Muscle layer of duodenum (tissue), 2 donors: ENCODE results near the gene TMEM82.
A peak's percentile ranks its signal among the peaks of the same experiment; 100 is the strongest.

ENCODE experiments used
- H3K27ac ChIP-seq: one replicate; pipeline ENCODE4 v1.7.0; 2013; ENCODE audit warnings: mild to moderate bottlenecking, low read length
- H3K27me3 ChIP-seq: one replicate; pipeline ENCODE4 v1.7.0; 2013; ENCODE audit warnings: low read depth, mild to moderate bottlenecking, control low read depth, low read length
- H3K36me3 ChIP-seq, 2 donors: one replicate each; pipeline ENCODE4 v1.7.0; 2013; ENCODE audit warnings: low read length in 2 of 2, control low read depth in 1 of 2, mild to moderate bottlenecking in 1 of 2; ENCODE audit not compliant: insufficient read depth in 2 of 2, control insufficient read depth in 1 of 2
- H3K4me1 ChIP-seq, 2 donors: one replicate each; pipeline ENCODE4 v1.7.0; 2013; ENCODE audit warnings: low read length in 2 of 2, mild to moderate bottlenecking in 2 of 2, control low read depth in 1 of 2, moderate library complexity in 1 of 2; ENCODE audit not compliant: insufficient read depth in 2 of 2, control insufficient read depth in 1 of 2
- H3K4me3 ChIP-seq, 2 donors: one replicate each; pipeline ENCODE4 v1.7.0; 2013; ENCODE audit warnings: low read length in 2 of 2, low read depth in 1 of 2, mild to moderate bottlenecking in 1 of 2
- H3K9me3 ChIP-seq, 2 donors: one replicate each; pipeline ENCODE4 v1.7.0; 2013; ENCODE audit warnings: low read length in 2 of 2, control low read depth in 1 of 2, mild to moderate bottlenecking in 1 of 2; ENCODE audit not compliant: control insufficient read depth in 1 of 2
- donor health status: healthy.

Gene TMEM82

GRCh38 chr1:15737324-15738319, 4.7 kb upstream of the TMEM82 start:
- Histone ChIP-seq H3K36me3 (peaks cover under 1 to 26% of the 10 kb centered on the region in 2 donors), H3K9me3 (no peaks in the 10 kb centered on the region), H3K27ac (no peak overlapping the region), H3K27me3 (no peaks in the 10 kb centered on the region), H3K4me3 (no peak overlapping the region), H3K4me1 (peaks cover 0 to 17% of the 10 kb centered on the region in 2 donors)

- no peaks in the 10 kb centered on the region for H3K27me3 ChIP-seq
- no peak overlapping the region for H3K4me3 ChIP-seq
- H3K9me3 ChIP-seq = no peaks in the 10 kb centered on the region
- H3K36me3 ChIP-seq = peaks cover 0 to 16% of the 10 kb centered on the region in 2 donors
- H3K27ac ChIP-seq = no peak overlapping the region
- H3K4me1 ChIP-seq = peaks cover 0 to 17% of the 10 kb centered on the region in 2 donors
These were observed 3.7 kb upstream of the TMEM82 start for GRCh38 chr1:15738416-15739113.

DNA sequence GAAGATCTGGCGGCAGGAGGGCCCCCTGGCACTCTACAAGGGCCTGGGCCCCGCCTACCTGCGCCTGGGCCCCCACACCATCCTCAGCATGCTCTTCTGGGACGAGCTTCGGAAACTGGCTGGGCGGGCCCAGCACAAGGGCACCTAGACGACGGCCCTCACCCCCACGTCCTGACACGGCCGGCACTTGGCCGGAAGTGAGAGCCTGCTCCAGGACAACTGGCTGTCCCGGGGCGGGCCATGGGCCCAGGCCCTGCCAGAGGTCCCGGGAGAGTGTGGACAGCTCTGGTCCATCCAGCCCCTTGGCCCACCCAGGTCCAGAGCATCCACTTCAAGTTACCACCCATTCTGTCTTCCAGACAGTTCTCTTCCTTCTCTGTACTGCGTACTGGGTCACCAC, 3.0 kb upstream of the TMEM82 start:
- Histone ChIP-seq H3K36me3 (peaks cover 0 to 10% of the 10 kb centered on the region in 2 donors), H3K27ac (no peak overlapping the region), H3K27me3 (no peaks in the 10 kb centered on the region), H3K9me3 (no peaks in the 10 kb centered on the region), H3K4me3 (no peak overlapping the region), H3K4me1 (peaks cover 0 to 17% of the 10 kb centered on the region in 2 donors)

- Histone ChIP-seq H3K9me3 (no peaks in the 10 kb centered on the region), H3K4me1 (peaks cover 0 to 17% of the 10 kb centered on the region in 2 donors), H3K4me3 (no peak overlapping the region), H3K27me3 (no peaks in the 10 kb centered on the region), H3K36me3 (peaks cover 0 to 5% of the 10 kb centered on the region in 2 donors), H3K27ac (no peak overlapping the region)
These were observed 2.6 kb upstream of the TMEM82 start for GRCh38 chr1:15739745-15740144.

DNA sequence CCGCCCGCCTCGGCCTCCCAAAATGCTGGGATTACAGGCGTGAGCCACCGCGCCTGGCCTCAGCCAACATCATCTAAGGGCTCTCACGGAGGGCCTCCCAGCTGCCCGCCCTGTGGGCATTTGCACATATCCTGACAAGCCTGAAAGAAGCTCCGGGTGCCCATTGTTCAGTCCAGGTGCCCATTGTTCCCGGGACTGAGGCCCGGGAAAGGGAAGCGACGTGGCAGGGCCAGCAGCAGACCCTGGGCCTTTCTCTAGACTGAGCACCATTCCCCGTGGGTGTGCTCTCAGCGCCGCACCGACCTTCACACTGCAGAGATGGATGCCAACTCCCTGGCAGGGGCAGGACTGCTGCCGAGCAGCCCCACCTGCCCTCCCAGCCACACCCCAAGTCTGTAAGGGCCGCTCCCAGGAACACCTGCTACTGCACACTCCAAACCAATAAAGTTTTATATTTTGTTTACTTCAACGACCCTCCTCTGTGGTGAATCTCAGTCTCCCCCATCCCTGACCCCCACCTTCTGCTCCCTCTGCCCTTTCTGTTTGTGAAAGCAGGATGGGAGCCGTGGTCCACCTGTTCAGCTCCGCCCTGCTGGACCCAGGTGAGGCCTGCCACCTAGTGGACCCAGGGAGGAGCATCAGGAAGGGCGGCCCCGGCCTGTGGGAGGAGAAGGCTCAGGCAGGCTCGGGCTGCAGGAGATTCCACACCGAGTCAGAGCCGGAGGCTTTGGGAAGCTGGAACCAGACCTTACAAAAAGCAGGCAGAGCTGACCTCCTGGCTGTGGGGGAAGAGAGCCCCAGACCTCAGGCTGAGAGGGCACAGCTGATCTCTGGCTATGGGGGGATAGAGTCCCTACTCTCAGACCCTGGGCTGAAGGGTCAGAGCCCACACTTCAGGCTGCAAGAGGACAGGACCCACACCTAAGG, 1.1 kb upstream of the TMEM82 start:
- peaks cover 0 to 9% of the 10 kb centered on the region in 2 donors for H3K4me1 ChIP-seq
- no peaks in the 10 kb centered on the region for H3K36me3 ChIP-seq
- H3K27me3 ChIP-seq = no peaks in the 10 kb centered on the region
- H3K9me3 ChIP-seq = no peaks in the 10 kb centered on the region
- H3K27ac ChIP-seq = peak overlapping the region; percentile 54
- no peak overlapping the region for H3K4me3 ChIP-seq

DNA sequence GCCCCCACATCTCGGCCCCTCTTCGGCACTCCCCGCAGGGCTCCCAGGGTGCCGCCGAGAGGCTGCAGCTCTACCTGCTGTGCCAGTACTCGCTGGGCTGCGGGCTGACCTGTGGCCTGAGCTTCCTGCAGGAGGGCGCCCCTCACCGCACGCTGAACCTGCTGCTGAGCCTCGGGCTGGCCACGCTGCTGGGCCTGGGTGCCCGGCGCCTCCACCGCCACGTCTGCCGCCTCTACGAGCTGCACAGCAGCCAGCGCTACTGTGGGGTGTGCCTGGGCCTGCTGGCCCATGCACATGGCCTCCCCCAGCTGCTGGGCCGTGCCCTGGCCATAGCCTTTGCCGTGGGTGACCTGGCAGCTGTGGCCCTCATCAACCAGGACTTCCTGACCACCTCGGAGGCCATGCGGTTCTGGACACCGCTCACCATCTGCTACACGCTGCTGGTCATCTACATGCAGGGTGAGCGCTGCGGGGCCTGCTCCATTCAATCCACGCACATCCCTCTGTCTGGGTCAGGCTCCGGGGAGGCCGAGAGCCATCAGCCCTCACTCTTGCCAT, 1.9 kb downstream of the TMEM82 start:
- H3K4me3 ChIP-seq = no peak overlapping the region
- H3K4me1 ChIP-seq = peaks cover 0 to 8% of the 10 kb centered on the region in 2 donors
- no peak overlapping the region for H3K27ac ChIP-seq
- H3K9me3 ChIP-seq = no peaks in the 10 kb centered on the region
- H3K36me3 ChIP-seq = no peaks in the 10 kb centered on the region
- no peaks in the 10 kb centered on the region for H3K27me3 ChIP-seq

GRCh38 chr1:15747378-15747777, 5.1 kb downstream of the TMEM82 start:
- no peaks in the 10 kb centered on the region for H3K36me3 ChIP-seq
- H3K27me3 ChIP-seq = no peaks in the 10 kb centered on the region
- no peaks in the 10 kb centered on the region for H3K9me3 ChIP-seq
- no peak overlapping the region for H3K27ac ChIP-seq
- no peaks in the 10 kb centered on the region for H3K4me1 ChIP-seq
- H3K4me3 ChIP-seq = no peak overlapping the region

GRCh38 chr1:15748264-15748663, 6.0 kb downstream of the TMEM82 start:
- no peaks in the 10 kb centered on the region for H3K27me3 ChIP-seq
- H3K4me3 ChIP-seq = no peak overlapping the region
- H3K36me3 ChIP-seq = no peaks in the 10 kb centered on the region
- H3K27ac ChIP-seq = no peak overlapping the region
- H3K4me1 ChIP-seq = no peaks in the 10 kb centered on the region
- no peaks in the 10 kb centered on the region for H3K9me3 ChIP-seq

GRCh38 chr1:15748690-15749398, 6.5 kb downstream of the TMEM82 start:
- H3K27me3 ChIP-seq = no peaks in the 10 kb centered on the region
- no peaks in the 10 kb centered on the region for H3K36me3 ChIP-seq
- H3K4me3 ChIP-seq = no peak overlapping the region
- H3K4me1 ChIP-seq = no peaks in the 10 kb centered on the region
- H3K9me3 ChIP-seq = no peaks in the 10 kb centered on the region
- H3K27ac ChIP-seq = no peak overlapping the region
